Mesenteric fat pad (tissue), 1 donor: ENCODE results near the gene EPHA6. TPM values are rescaled to one million over a fixed set of nuclear protein-coding genes. Genes with fewer than 3 reads are reported as not detected.
"Not testable (repeated sequence)": the region's sequence is repeated elsewhere in the genome, so short reads cannot be mapped to it uniquely, and the experiment has no call there.

Experiments
- DNase-seq: peaks from one replicate; pipeline ENCODE4 v3.0.0-alpha.2; 2020; ENCODE audit warnings: low spot score
- total RNA-seq: library from RNA; stranded (reverse); fragmentation: NEBNext Ultra II Directional; extraction: Animal tissue kit (Norgen Biotek cat#: 25700); gene quantifications from one replicate; pipeline ENCODE4 v1.2.1, GENCODE V29; 2021
- donor health status: DM: yes; HTN: yes; CAD: no.

Gene EPHA6
- total RNA-seq, 1 donor from 2014 or later = 0.26 TPM

DNA sequence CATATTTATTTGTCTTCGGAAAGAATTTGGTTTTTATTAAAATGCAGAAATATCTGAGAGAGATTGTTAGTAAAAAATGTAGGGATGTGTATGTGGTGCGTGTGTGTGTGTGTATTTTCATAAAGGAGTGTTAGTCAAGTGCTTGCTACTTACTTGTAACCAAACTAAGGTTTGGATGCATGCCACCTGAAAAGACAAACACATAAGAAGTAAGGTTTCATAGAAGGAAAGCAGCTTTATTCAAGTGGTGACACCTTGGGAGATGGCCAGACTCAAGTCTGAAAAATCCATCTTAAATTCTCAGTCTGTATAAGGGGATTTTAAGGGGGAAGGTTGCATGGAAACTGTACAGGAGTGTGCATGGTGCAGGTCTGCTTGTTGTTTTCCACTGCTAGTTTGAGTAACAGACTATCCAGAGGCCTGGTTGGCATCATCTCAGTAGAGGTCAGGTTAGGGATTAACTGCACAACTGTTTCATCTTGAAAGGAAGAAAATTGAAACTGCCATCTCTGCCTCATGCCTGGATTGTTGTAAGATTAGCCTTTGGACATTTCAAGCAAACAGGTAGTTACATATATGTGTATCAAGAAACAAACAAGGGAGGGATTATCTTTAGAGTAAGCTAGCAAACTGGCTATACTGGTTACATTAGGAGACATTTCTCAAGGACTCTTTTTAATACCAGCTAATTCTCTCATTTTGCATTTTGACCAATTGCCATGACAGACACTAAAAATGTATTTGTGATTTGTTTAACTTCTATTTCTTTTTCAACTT lies 196.7 kb downstream of the EPHA6 start:
- no peak for DNase-seq

DNA sequence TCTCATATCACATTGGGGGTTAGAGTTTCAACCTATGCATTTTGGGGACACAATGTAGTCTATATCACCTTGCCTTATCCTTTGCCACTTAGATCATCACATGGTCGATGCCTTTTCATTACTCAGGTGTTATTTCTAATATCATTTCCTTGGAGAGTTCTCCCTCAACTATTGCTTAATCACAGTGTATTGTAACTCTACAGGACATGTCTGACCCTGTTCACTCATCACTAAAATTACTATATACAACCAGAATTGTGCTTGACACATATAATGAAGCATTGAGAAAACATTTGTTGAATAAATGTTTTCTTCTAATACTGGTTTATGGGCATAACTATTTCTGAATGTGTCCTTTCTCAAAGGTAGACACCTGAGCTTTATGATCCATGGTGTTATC lies 207.4 kb downstream of the EPHA6 start:
- no peak for DNase-seq

DNA sequence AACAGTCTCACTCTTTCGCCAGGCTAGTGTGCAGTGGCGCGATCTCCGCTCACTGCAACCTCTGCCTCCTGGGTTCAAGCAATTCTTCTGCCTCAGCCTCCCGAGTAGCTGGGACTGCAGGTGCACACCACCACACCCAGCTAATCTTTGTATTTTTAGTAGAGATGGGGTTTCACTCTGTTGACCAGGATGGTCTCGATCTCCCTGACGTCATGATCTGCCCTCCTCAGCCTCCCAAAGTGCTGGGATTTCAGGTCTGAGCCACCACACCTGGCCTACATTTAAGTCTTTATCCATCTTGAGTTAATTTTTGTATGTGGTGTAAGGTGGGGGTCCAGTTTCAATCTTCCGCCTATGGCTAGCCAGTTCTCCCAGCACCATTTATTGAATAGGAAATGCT lies 211.2 kb downstream of the EPHA6 start:
- not testable (repeated sequence) for DNase-seq

- no peak for DNase-seq
These were observed 215.6 kb downstream of the EPHA6 start for GRCh38 chr3:97029972-97030371.

GRCh38 chr3:97037294-97037943 lies 223.0 kb downstream of the EPHA6 start:
- DNase-seq = no peak

GRCh38 chr3:97043411-97043810 lies 229.0 kb downstream of the EPHA6 start:
- DNase-seq = no peak

GRCh38 chr3:97057365-97057764 lies 243.0 kb downstream of the EPHA6 start:
- DNase-seq = no peak

DNA sequence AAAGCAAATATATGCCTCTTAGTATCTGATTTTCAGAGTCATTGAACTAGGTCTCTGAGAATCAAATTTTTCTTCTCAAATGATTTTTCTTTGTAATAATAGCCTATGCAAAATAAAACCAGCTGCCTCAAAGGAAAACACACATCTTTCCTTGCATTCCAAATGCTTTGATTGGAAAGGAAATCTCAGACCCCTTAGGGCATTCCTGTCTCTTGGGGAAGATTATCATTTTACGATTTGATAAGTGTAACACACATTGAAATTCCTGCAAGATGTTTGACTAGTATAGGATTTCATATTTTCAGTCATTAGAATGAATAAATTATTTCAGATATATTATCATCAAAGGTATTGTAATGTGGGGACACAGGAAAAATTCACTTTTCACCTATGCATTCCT lies 244.8 kb downstream of the EPHA6 start:
- no peak for DNase-seq

DNA sequence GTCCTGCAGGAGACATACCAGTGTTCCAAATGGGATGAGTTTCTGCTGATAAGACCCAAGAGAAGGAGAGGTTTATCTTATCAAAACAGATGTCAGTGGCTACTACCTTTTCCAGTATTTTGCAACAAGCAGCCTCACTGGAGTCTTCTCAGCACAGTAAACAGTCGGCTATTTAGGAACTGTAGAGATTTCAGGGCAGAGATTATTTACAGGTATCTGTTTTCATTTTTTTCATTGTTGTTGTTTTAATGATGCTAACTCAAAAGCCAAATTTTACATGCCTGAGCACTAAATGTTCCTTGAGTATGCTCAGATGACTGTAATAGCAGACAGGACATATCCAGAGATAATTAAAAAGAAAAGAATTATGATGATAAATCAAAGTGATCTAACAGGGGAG lies 252.1 kb downstream of the EPHA6 start:
- no peak for DNase-seq

DNA sequence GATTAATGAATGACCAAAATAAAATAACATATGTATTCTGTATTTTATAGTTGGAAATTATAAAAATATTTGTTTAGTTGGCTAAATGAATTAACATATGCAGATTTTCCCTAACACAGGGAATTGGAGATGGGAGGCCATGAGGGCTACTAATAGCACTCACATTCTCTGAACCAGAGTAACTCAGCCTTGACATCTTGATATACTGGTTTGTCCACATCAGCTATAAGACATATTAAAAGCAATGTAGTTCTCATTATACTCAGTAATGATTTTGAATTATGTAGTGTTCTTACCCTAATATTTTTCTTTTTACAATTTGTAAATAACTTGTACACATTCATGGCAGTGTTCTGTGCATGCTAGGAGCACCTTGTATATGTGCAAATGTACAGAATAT lies 255.9 kb downstream of the EPHA6 start:
- DNase-seq = no peak

GRCh38 chr3:97074546-97074945 lies 260.2 kb downstream of the EPHA6 start:
- DNase-seq = no peak

DNA sequence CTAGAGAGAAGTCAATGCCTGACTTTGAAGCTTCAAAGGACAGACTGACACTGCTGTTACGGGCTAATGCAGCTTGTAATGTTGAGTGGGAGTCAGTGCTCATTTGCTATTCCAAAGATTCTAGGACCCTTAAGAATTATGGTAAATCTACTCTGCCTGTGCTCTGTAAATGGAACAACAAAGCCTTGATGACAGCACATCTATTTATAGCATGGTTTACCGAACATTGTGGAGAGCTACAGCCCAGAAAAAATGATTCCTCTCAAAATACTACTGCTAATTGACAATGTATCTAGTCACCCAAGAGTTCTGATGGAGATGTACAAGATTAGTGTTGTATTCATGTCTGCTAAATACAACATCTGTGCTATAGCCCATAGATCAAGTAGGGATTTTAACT lies 262.3 kb downstream of the EPHA6 start:
- DNase-seq = no peak

GRCh38 chr3:97089621-97090020 lies 275.2 kb downstream of the EPHA6 start:
- no peak for DNase-seq

GRCh38 chr3:97102641-97103040 lies 288.2 kb downstream of the EPHA6 start:
- no peak for DNase-seq

- DNase-seq = no peak
These were observed 291.7 kb downstream of the EPHA6 start for GRCh38 chr3:97105989-97106651.

GRCh38 chr3:97106652-97106989 lies 292.2 kb downstream of the EPHA6 start:
- DNase-seq = no peak

DNA sequence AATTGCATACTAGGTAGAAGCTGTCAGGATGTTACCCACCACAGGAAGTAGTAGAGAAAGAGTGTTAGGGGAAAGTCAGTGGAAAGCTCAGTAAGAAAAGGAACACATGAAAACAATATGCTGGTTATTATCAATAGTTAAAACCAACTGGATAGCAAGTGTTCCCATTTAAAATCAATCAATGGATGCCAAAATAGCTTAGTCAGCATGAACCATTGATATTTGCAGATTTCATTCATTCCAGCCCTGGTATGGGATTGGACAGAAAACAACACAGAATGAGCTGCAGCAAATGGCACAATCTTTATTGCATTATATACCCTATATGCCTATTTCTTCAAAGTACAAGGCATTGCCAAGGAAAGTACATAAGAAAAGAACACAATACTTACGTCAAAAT lies 293.7 kb downstream of the EPHA6 start:
- DNase-seq = no peak

- DNase-seq = no peak
These were observed 296.9 kb downstream of the EPHA6 start for GRCh38 chr3:97111244-97111643.

GRCh38 chr3:97121386-97121785 lies 307.0 kb downstream of the EPHA6 start:
- no peak for DNase-seq

DNA sequence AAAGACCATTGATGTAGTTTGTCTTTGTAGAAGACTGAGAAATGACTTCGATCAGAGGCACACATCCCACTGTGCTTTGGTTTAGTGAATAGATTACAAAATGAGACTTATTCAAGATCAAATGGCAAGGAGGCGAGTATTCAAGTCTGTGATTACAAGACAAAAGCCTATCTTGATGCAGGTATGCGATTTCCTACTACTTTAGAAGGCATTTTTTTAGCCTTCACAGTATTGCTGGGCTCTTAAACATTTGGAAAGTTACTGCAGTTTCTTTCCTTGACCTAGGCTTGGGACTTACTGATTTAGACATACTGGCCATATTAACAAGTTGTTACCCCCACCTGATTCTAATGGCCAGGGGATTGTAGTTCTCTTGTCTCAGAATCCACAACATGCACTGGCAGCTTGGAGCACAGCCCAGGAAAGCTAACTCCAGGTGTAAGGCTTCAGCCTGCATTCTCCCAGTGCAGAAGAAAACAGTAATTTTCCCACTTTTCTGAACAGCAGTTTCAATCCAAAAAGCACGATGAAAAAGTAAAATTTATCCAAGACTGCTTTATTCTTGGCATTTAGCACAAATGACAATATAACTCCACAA lies 311.6 kb downstream of the EPHA6 start:
- no peak for DNase-seq

- DNase-seq = no peak
These were observed 317.1 kb downstream of the EPHA6 start for GRCh38 chr3:97131476-97131875.

DNA sequence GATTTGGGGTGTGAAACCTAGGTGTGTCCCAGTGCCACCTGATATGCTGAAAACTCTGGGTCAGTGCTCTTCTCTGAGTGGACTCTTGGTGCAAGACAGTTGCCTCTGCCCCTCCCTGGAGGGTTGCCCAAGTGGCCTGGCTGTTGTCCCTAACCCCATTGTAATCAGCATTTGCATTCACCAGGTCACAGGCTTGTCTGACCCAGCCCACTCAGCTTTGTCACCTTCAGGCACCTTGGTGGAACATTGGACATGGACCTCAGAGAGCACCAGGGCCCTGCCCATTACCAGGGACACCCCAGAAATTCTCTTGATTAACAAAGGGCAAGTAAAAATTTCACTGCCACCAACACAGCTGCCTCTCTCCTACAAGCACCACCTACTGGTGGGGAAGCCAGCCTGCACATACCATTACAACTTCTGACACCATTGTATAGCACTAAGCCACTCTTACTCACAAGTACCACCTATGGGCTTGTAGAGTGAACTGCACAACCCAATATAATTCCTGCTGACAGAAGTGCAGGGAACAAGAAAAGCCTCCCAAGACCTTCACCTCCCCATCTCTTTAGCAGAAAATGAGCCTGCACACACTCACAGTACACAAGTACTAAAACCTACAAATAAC lies 324.6 kb downstream of the EPHA6 start:
- no peak for DNase-seq
